PC-9 (cell line): ENCODE results near the gene TSACC. TPM values are rescaled to one million over a fixed set of nuclear protein-coding genes. Genes with fewer than 3 reads are reported as not detected.
A peak's percentile ranks its signal among the peaks of the same experiment; 100 is the strongest.

Source experiments
- BruUV-seq: library from RNA; stranded (reverse); fragments of 400-500 nt; replicated peaks from 2 replicates; lab custom pipeline; 2021; lab: Mats Ljungman, UMichigan
- CTCF ChIA-PET: fragments of 300-600 bp; sonication (Branson Sonifier 250); formaldehyde crosslinking; loops from one replicate; lab custom pipeline; 2022; ENCODE audit warnings: antibody characterized with exemption; lab: Charles Lee
- POLR2A ChIA-PET: fragments of 300-600 bp; sonication (Branson Sonifier 250); formaldehyde crosslinking; loops from one replicate; lab custom pipeline; 2022; ENCODE audit warnings: antibody characterized with exemption; ENCODE audit not compliant: unreplicated experiment; lab: Charles Lee
- DNase-seq, 2 experiments: peaks; one replicate each; pipeline versions ENCODE4 v3.0.0 to v3.0.0-alpha.2; 2015 to 2022; ENCODE audit warnings: mixed read lengths in 1 of 2
- H2AFZ ChIP-seq: fragments of 200-600 bp; sonication (generic); 2 replicates; pipeline ENCODE4 v1.8.1; 2017; ENCODE audit warnings: antibody characterized with exemption
- H3F3A ChIP-seq: fragments of 200-600 bp; sonication (generic); 2 replicates; pipeline ENCODE4 v1.8.1; 2017; ENCODE audit warnings: antibody characterized with exemption, mild to moderate bottlenecking, low read depth; ENCODE audit not compliant: insufficient read depth
- H3K27ac ChIP-seq: fragments of 200-600 bp; sonication (generic); 2 replicates; pipeline ENCODE4 v1.6.1; 2016; ENCODE audit warnings: mixed run types
- H3K27me3 ChIP-seq: fragments of 200-600 bp; sonication (generic); 2 replicates; pipeline ENCODE4 v1.6.1; 2016; ENCODE audit warnings: low read depth, mixed run types; ENCODE audit not compliant: insufficient read depth
- H3K36me3 ChIP-seq: fragments of 200-600 bp; sonication (generic); 2 replicates; pipeline ENCODE4 v1.6.1; 2016; ENCODE audit warnings: low read depth, mixed run types
- H3K4me1 ChIP-seq: fragments of 200-600 bp; sonication (generic); replicated peaks from 2 replicates; pipeline ENCODE4 v1.6.1; 2016; ENCODE audit warnings: mixed run types; ENCODE audit not compliant: insufficient read depth
- H3K4me2 ChIP-seq: fragments of 200-600 bp; sonication (generic); 2 replicates; pipeline ENCODE4 v1.6.1; 2017; ENCODE audit warnings: mixed run types
- H3K4me3 ChIP-seq: fragments of 200-600 bp; sonication (generic); 2 replicates; pipeline ENCODE4 v1.6.1; 2016; ENCODE audit warnings: mixed run types
- H3K79me2 ChIP-seq: fragments of 200-600 bp; sonication (generic); 2 replicates; pipeline ENCODE4 v1.6.1; 2017; ENCODE audit warnings: low read depth, mixed run types
- H3K9me2 ChIP-seq: fragments of 200-600 bp; sonication (generic); 2 replicates; pipeline ENCODE4 v1.8.1; 2017; ENCODE audit warnings: mild to moderate bottlenecking; ENCODE audit not compliant: insufficient read depth
- H3K9me3 ChIP-seq: fragments of 200-600 bp; sonication (generic); 2 replicates; pipeline ENCODE4 v1.8.1; 2016; ENCODE audit warnings: low read depth; ENCODE audit not compliant: insufficient read depth
- H4K20me1 ChIP-seq: fragments of 200-600 bp; sonication (generic); 2 replicates; pipeline ENCODE4 v1.8.1; 2017; ENCODE audit not compliant: insufficient read depth
- CTCF ChIP-seq: fragments of 200-600 bp; sonication (generic); conservative IDR thresholded peaks from 2 replicates; pipeline ENCODE4 v1.6.1; 2017; ENCODE audit warnings: mixed run types, antibody characterized with exemption, mild to moderate bottlenecking, moderate library complexity
- EZH2 ChIP-seq: fragments of 200-600 bp; sonication (generic); IDR thresholded peaks from 2 replicates; pipeline ENCODE4 v1.8.0; 2017; ENCODE audit warnings: antibody characterized with exemption, low read depth
- intact Hi-C: fragments of 100-400 bp; cut with micrococcal nuclease; formaldehyde crosslinking; loops from one replicate; pipeline ENCODE4 v1.10.0; 2022; ENCODE audit not compliant: unreplicated experiment
- total RNA-seq: library from RNA; stranded (reverse); gene quantifications from 2 replicates; pipeline ENCODE4 v1.2.3, GENCODE V29; 2021

TSACC gene
- total RNA-seq, 1 experiment from 2014 or later, result 1.3 TPM

GRCh38 chr1:156356262-156356874 lies 18.0 kb downstream of the TSACC start:
- CTCF ChIA-PET, result interaction anchor here (0.7 kb wide), 1 partner anchor 23 kb away, joined by 3 read pairs; no protein-coding TSS in a partner anchor
- no peak overlapping the region for H3K27ac ChIP-seq
- no peaks in the 10 kb centered on the region for H3K9me2 ChIP-seq
- no peak for TF ChIP-seq CTCF
- TF ChIP-seq EZH2, result no peak
- peak overlapping the region; percentile 25; the same call in 1 of the 2 replicates for H3K4me3 ChIP-seq
- no peaks in the 10 kb centered on the region for H4K20me1 ChIP-seq
- H3K4me2 ChIP-seq, result peak overlapping the region; percentile 77
- intact Hi-C loops, result loop anchor here (2.0 kb wide), 2 partner anchors 22 to 252 kb away; no protein-coding TSS in a partner anchor
- H3F3A ChIP-seq, result no peaks in the 10 kb centered on the region
- H3K36me3 ChIP-seq, result no peaks in the 10 kb centered on the region
- POLR2A ChIA-PET, result no interaction called here
- peaks cover 20% of the 10 kb centered on the region for H3K4me1 ChIP-seq
- no peaks in the 10 kb centered on the region for H3K27me3 ChIP-seq
- H2AFZ ChIP-seq, result peak overlapping the region; percentile 60; the same call in 1 of the 2 replicates
- no peaks in the 10 kb centered on the region for H3K79me2 ChIP-seq
- no peak for DNase-seq
- BruUV-seq, result no TSS peak
- no peaks in the 10 kb centered on the region for H3K9me3 ChIP-seq

GRCh38 chr1:156356875-156357534 lies 18.7 kb downstream of the TSACC start:
- Histone ChIP-seq H3K4me1 (peaks cover 20% of the 10 kb centered on the region), H3K27ac (no peak overlapping the region), H3K9me3 (no peaks in the 10 kb centered on the region), H3K79me2 (no peaks in the 10 kb centered on the region), H3F3A (no peaks in the 10 kb centered on the region), H3K4me2 (peak overlapping the region; percentile 77), H3K27me3 (no peaks in the 10 kb centered on the region), H3K4me3 (peak overlapping the region; percentile 25; the same call in 1 of the 2 replicates), H3K9me2 (no peaks in the 10 kb centered on the region), H4K20me1 (no peaks in the 10 kb centered on the region), H3K36me3 (no peaks in the 10 kb centered on the region), H2AFZ (peak overlapping the region; percentile 60; the same call in 1 of the 2 replicates)
- DNase-seq, result peak; percentile 75
- TF ChIP-seq EZH2 (no peak), CTCF (peak; percentile 88)
- intact Hi-C loops, result loop anchor here (1.0 to 2.0 kb wide), 3 partner anchors 22 to 252 kb away; no protein-coding TSS in a partner anchor
- POLR2A ChIA-PET, result no interaction called here
- CTCF ChIA-PET, result no interaction called here
- BruUV-seq, result no TSS peak

GRCh38 chr1:156357977-156358376 lies 19.7 kb downstream of the TSACC start:
- no peak overlapping the region for H3K27ac ChIP-seq
- CTCF ChIA-PET, result no interaction called here
- H3K9me2 ChIP-seq, result no peaks in the 10 kb centered on the region
- no peaks in the 10 kb centered on the region for H3F3A ChIP-seq
- H3K4me2 ChIP-seq, result no peak overlapping the region
- H3K27me3 ChIP-seq, result no peaks in the 10 kb centered on the region
- intact Hi-C loops, result loop anchor here (1.0 to 2.0 kb wide), 3 partner anchors 21 to 251 kb away; no protein-coding TSS in a partner anchor
- BruUV-seq, result no TSS peak
- no peaks in the 10 kb centered on the region for H3K36me3 ChIP-seq
- no peaks in the 10 kb centered on the region for H4K20me1 ChIP-seq
- TF ChIP-seq CTCF (no peak), EZH2 (no peak)
- no peak overlapping the region for H2AFZ ChIP-seq
- H3K9me3 ChIP-seq, result no peaks in the 10 kb centered on the region
- H3K79me2 ChIP-seq, result no peaks in the 10 kb centered on the region
- POLR2A ChIA-PET, result no interaction called here
- no peak overlapping the region for H3K4me3 ChIP-seq
- peaks cover 20% of the 10 kb centered on the region for H3K4me1 ChIP-seq
- no peak for DNase-seq
